GM21825 (cell line): ENCODE results near the gene ZNF668.
"Not testable (repeated sequence)": the region's sequence is repeated elsewhere in the genome, so short reads cannot be mapped to it uniquely, and the experiment has no call there.

Experiments
- ATAC-seq: cut with Tn5 transposase; IDR thresholded peaks from one replicate; pipeline ENCODE4 v1.9.1; 2021; ENCODE audit warnings: mild to moderate bottlenecking, moderate library complexity; ENCODE audit not compliant: unreplicated experiment

The ZNF668 gene

DNA sequence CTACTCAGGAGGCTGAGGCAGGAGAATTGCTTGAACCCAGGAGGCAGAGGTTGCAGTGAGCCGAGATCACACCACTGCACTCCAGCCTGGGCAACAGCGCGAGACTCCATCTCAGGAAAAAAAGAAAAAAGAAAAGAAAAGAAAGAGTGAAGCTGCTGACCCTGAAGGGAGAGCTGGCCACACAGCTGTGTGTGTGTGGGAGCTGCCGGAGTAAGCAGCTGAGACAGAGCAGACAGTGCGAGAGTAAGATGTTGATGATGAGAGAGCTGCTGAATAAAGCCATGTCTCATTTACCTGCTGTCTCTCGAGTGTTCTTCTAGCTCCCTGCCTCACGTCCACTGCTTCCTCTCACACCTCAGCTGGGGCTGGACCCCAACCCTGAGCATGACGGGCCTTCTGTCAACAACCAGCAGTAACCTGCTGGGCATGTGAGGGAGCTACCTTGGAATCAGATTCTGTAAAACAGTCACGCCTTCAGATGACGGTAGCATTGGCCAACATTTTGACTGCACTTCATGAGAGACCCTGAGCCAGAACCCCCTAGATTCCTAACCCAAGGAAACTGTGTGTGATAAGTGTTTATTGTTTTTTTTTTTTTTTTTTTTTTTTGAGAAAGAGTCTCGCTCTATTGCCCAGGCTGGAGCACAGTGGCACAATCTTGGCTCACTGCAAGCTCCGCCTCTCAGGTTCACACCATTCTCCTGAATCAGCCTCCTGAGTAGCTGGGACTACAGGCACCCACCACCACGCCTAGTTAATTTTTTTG, 27.0 kb upstream of the ZNF668 start:
- ATAC-seq = not testable (repeated sequence)

DNA sequence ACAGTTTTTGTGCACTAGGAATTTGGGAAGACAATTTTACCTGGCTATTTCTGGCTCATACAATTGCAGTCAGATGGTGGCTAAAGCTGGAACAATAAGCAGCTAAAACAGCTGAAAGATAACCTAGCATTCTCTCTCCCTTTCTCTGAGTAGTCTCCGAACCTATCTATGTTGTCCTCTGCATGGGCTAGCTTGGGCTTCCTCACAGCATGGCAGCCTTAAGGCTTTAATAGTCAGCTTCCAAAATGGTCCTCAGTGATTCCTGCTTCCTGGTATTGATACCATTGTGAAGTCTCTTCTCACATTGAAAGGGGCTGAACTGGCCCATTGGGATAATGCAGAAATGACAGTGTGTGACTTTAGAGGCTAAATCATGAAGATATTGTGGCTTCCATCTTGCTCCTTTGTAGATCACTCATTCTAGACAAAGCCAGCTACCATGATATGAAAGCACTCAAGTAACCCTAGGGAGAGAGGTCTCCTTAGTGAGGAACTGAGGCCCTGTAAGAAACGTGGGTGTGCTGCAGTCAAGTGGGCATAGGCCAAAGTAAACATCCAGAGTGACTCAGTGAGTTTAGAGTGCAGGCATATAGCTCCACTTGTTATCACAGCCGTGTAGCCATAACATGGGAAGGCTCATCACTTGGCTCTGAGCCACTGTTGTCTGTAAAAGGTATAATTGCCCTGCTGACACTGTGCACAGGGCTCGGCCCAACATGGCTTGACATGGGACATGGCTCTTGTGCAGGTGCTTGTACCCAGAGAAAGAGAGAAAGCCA, 26.0 kb upstream of the ZNF668 start:
- no peak for ATAC-seq

DNA sequence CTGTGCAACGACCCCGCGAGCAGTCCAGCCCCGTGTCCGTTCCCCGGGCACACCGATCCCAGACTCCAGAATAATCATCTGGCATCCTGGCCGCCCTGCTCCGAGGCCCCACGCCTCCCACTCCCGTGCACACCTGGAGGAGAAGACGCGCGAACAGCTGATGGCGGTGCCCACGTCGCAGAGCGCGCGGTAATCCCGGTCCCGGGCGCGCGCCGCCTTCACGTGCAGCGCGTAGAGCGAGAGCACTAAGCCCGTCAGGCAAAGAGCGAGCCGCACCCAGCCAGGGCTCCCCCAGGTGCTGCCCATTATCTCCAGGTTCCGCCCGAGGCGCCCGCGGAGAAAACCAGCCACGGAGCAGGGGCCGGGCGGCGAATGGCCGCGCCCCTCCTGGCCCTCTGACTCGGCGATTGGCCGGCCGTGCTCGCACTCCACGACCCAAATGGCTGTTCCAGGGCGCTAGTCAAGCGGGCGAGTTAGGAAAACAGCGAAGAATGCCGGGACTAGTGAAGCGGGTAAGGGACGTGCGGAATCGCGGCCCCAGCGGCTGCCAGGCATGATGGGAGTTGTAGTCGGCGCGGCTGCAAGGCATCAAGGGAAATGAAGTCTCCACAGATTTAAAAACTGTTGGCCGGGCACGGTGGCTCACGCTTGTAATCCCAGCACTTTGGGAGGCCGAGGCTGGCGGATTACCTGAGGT, 20.5 kb upstream of the ZNF668 start, which contains the start of gene VKORC1:
VKORC1 (minus strand) TSS at position 374 of the 697 bp plus-strand sequence; CDS start at position 306, 68 bp downstream.
- peak; percentile 88 for ATAC-seq

DNA sequence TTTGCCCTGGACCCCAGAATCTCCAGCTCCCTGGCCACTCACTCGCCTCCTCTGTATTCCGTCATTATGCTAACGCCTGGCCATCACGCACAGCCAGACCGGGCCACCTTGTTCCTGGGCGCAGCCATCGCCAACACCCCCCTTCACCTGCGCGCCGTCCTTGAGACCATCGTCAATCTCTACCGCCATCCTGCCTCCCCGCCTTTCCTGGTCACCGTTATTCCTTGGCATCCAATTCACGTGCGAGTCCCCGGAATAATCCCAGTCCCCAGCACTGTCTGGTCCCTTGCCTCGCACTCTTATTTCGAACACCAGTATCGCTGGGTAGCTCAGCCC, 20.0 kb upstream of the ZNF668 start:
- no peak for ATAC-seq

DNA sequence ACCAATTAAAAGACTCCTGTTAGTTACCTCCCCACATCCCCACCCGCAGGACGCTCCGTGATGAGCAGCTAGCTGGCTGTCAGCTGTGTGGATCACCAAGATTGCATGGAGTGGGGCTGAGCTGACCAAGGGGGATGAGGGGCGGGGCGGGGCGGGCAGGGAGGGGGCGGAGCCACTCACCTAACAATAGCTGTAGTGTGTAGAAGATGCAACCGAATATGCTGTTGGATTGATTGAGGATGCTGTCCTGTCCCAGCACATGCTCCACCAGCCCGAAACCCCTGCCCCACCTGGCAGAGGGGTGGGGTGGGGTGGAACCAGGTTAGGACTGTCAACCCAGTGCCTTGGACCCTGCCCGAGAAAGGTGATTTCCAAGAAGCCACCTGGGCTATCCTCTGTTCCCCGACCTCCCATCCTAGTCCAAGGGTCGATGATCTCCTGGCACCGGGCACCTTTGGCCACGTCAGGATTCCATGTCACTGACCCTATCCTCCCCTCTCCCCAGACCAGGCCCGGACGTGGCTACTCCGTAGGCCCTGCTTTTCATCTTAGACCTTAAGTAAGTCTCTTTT, 19.2 kb upstream of the ZNF668 start:
- ATAC-seq = no peak

DNA sequence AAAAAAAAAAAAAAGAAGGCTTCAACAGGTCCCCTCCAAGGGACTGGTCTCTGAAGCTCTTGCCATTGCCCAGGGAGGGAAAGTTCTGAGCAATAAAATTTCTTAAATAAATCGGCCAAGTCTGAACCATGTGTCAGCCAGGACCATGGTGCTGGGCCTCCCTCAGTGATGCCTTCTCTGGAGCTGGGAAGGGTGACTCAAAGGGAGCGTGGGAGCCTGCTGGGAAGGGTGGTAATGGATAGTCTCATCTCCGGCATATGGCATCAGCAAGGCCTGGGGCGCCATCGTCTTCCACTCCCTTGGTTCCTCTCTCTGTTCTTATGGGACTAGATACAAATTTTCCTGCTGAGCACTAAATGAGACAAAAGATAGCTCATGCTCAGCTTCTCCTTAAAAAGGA, 18.3 kb upstream of the ZNF668 start:
- ATAC-seq = no peak

DNA sequence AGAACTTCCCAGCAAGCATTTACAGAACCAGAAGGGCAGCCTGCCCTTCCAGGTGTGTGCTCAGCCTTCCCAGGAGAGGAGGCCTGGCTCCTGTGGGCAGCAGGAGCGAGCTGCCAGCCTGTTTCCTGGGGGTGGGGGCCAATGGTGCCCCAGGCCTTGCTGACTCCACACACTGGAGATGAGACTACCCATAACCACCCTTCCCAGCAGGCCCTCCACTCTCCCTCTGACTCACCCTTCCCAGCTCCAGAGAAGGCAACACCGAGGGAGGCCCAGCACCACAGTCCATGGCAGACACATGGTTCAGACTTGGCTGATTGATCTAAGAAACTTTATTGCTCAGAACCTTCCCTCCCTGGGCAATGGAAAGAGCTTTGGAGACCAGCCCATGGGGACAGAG, 16.5 kb upstream of the ZNF668 start:
- ATAC-seq = no peak

DNA sequence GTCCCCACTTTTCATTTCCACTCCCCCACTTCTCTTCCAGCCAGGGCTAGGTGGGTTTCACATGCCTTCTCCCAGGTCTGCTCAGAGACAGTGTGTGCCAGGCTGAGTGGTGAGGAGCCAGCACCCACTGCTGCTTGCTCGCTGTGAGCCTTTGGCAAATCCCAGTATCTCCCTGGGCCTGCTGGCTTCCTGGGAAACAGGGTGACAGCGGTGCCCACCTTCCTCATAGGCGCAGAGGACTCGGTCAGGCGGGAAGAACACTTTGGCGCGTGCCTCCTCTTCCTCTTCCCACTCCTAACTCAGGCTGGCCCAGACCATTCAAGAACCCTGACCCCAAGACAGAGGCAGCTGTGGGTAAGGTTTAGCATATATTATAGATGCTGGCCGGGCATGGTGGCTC, 15.2 kb upstream of the ZNF668 start:
- no peak for ATAC-seq

DNA sequence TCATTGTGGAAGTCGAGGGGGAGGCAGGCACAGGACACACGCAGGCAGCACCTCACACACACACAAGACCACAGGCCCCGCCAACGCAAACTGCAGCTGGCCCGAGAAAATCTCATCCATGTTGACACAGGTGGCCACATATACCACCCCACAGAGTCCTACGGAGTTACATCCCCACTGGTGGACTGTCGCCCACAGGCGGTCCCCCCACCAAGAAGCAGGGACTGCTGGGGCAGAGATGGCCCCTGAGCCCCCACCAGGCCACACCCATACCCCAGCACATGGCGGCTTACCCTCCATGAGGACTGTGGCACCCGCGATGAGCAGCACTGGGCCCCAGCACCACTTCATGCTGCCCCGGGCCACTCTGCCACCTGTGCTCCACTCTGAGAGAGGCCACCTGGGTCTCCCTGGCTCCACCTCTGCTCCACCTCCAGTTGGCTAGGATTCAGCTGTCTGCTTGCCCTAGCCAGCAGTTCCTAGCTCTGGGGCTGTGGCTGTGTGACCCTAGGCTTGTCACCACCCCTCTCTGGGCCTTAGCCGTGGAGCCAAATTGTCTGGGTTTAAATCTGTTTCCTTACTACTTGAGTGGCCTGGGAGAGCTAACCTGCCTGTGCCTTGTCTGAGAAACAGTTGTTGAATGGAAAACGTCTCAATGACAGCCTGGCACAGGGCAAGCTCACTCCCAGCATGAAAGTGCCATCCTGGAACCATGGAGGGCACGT, 14.6 kb upstream of the ZNF668 start, which contains the start of gene PRSS53:
PRSS53 (minus strand) TSS at position 485 of the 725 bp plus-strand sequence; CDS start at position 351, 134 bp downstream.
- ATAC-seq = no peak

DNA sequence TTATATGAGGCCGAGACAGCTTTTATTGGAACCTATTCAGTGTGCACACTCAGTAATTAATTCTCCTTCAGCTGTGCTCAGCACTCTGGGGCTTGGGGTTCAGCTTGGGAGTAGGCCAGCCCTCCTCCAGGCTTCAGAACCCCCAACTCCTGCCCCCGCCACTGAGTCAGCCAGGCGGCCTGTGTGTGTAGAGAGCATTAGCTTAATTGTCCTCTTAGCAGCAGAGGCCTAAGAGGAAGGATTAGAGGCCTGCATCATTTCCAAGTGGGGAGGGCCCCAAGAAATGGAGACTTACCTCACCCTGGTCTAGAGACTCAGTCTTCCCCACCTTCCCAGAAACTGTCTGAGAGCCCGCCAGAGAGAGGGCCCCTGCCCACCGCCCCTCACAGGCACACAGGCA, 13.9 kb upstream of the ZNF668 start:
- ATAC-seq = no peak

DNA sequence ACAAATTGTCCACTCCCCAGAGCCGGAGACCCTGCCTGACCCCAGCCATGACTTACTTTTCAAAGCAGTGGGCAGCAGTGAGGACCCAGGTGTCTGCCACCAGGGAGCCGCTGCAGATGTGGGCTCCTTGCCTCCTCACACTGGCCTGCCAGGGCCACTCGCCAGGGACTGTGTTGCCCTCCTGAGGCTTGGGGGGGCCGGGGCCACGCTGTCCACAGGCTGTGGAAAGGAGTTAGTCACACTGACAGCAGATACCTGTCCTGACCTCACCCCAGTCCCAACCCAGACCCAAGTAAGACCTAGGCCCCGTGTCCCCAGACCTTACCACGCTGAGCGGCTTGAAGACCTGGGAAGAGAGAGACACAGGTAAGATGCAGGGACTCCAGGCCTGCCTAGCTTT, 13.4 kb upstream of the ZNF668 start:
- no peak for ATAC-seq

DNA sequence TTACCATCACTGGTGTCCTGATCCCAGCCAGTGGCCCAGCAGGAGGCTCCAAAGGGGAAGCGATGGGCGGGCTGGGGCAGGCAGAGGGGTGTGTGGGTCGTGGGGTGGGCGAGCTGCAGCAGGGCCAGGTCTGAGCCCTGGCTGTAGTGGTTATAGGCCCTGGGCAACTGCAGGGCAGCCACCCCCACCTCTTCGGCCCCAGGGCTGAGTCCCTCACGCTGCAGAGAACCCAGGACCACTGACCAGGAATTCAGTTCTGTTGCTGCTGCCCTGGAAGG, 12.5 kb upstream of the ZNF668 start:
- ATAC-seq = no peak

DNA sequence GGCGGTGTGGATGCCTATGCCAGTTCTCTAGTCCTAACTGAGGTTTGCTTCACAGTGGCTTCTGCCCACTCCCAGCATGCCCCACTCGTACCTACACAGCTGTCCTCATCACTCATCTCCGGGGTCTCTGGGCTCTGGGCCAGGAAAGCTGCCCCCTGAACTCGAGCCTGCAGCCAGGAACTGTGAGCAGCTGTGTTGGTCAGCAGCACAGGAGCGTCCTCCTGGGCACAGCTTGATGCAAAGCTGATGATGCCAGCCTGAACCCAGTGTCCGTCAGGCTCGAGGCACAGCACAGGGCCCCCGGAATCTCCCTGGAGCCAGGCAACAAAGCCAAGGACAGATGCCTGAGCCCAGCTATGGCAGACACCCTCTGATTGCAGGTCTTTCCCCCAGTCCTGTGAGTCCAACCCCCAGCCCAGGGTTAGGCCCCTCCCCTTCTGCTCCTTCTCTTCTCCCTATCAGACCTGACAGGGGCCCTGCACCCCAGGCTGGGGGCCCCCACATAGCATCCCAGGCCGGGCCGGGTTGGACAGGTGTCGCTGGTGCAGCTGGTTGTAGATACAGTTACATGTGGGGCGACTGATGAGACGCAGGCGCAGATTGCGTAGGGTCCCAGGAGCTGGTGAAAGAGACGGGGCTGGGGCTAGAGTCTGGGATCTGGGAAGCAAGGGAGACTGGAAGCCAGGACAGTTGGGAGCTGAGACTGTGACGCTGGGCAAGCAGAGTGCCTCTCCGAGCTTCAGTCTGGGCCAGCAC, 12.0 kb upstream of the ZNF668 start:
- ATAC-seq = no peak

DNA sequence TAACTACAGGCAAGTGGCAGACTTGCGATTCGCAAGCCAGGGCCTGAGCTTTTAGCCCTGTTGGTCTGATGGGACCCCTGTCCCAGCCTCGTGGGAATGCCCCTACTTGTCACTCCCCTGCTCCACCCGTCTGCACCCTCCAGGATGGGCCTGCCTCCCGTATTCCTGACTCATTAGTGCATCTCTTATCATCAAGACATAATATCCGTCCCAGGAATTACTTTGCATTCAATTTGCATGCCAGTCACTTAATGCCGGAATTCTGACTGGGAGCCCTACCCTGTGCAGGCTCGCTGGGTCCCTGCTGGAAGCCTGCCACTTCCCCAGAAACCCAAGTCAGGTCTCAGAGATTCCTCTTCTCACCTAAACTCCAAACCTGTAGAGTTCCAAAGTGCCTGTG, 11.4 kb upstream of the ZNF668 start:
- no peak for ATAC-seq

DNA sequence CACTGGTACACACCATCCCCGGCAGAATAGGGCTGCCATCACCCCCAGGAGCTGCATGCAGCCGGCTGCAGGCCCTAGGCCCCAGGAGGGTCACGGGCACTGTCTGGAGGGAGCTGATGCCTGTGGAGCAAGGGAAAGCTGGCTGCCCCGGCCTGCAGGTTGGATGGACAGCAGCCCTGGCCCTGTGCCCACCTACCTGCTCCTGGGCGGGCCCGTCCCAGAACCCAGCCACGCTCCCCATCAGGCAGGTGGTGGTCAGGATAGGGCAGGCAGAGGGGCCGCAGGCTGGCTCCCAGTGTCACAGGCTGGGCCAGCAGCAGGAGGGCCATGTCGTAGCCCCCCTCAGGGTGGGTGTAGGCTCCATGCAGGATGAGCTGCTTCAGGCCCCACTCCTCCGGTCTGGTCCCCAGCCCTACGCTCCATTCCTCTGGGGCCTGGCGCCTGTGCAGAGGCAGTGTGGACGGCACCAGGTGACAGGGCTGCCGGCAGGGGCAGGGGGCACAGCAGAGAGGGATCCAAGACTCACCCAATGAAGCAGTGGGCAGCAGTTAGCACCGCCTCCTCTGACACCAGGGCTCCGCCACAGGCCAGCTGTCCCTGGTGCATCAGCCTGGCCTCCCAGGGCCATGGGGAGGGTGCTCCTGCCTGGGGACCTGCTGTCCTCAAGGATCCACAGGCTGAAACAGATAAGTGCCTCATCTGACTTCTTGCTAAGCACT, 10.7 kb upstream of the ZNF668 start:
- no peak for ATAC-seq

DNA sequence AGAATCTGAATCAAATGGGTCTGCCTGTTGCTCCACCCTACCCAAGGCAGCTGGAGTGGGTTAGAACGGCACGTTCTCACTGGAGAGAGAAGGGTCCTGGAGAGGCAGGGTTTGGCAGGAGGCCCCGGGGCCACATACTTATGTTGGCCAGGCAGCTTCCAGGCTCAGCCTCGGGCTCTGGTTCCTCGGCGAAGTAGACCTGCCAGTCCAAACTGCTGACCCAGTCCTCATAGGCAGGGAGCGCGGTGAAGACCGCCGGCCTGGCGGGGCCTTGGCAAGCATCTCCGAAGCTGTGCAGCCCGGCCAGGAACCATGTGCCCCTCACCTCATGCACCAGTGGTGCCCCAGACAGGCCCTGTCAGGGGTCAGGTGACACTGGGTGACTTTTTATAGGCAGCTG, 9.9 kb upstream of the ZNF668 start:
- ATAC-seq = no peak

DNA sequence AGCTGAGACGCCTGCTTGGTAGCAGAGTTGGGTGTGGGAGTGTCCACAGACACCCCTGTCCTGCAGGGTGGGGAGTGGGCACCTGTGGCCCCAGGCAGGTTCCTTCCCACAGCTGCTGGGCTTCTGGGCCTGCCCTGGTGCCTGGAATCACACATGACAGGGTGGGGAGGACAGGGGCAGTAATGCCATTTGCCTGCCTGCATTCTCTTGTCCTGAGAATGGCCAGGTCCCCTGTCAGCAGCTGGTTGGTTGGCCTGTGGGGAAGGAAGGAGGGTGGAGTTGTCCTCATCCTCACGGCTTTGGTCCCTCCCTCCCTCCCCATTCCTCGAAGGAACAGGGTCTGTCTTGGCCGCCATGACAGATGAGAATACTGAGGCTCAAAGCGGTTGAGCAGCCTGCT, 9.5 kb upstream of the ZNF668 start:
- ATAC-seq = no peak

DNA sequence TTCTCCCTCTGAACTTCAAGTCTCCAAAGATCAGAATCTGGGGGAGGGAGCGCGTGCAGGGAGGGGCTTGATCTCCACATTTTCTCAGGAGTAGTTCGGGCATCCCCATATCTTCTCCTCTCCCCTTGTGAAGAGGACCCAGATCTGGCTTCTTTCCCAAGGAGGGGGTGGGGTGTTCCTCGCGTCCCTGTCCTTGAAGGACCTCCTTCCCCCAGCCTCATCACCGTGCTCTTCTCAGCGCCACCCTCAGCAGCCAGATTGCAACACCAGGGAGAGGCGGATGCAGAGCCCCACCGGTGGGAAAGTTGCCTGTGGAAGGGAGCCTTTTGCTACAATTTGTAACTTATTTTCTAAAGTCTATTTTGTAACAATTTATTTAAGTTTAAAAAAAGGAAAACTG, 9.0 kb upstream of the ZNF668 start:
- ATAC-seq = no peak

DNA sequence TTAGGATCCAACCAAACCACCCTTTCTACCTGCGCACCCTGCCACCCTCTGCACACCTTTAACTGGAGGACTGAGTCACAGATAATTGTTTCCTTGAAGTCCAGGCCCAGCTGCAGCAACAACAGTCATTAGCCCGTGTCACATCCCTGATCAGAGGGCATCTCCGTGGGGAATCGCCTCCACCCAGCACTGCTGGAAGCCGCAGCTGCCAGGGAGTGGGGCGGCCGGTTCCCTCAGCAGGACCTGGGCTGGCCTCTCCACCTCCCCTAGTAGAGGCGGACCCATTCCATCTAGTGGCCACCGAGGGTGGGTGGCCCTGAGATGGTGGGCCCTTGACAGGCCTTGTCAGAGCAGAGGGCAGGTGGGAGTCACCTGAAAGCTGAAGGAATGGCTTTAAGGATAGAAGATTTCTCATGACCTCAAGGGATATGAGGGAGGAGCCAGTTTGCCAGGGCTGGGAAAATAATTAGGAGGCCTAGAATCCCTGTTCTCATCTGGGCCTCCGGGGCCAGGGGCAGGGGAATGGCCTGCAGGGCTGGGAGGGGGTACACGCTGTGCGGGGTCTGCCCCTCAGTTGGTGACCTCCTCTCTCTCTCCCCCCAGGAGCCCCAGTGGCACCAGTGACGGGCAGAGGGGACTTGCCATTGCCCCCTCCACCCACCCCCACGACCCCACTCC, 8.5 kb upstream of the ZNF668 start:
- no peak for ATAC-seq
